ENCODE results near the gene AKT1. TPM values are rescaled to one million over a fixed set of nuclear protein-coding genes. Genes with fewer than 3 reads are reported as not detected.

AKT1 gene
- total and polyA plus RNA-seq, 2 of the 13 experiments (the other 11 are each of a cell fraction or from before 2014, with no cell fraction given), result 96.2 to 116 TPM

DNA sequence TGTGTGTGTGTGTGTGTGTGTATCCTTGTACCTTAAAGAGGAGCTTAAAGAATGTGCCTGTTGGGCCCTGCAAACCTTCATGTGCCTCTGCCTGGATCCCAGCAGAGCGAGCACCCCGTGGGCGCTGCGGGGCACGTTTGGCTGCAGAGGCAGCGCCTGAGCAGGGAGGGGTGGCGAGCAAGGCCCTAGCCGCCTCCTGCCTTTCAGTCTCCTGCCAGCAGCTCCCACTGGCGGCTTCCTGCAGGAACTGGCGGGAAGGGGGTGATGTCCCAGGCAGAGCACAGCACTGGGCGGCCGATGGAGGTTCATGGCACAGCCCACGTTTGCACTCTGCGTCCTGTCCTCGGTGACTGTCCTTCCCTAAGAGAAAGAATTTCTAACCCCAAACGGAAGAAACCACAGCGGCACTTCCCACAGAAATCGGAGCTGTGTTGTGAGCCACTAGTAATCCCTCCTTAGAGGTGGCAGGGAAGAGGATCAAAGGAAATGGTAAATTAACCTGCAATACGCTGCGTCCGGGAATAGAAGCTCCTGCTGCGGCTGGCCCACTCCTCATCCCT, 25.2 kb upstream of the AKT1 start (continued):
- TF ChIP-seq ZNF383 (CRISPR knock-in tag; IDR thresholded peaks at IDR 0.05; ENCODE audit: borderline replicate concordance) (no peak), SMAD1 (CRISPR knock-in tag; IDR thresholded peaks at IDR 0.05; ENCODE audit: borderline replicate concordance, low read depth) (peak; percentile 82; the same call in 1 of the 2 replicates), XRCC5 (optimal IDR thresholded peaks at IDR 0.05; ENCODE audit: low read length) (peak; percentile 94), MYC (CRISPR knock-in tag; IDR thresholded peaks at IDR 0.05; ENCODE audit: borderline replicate concordance) (peak; percentile 75), ZNF724P (CRISPR knock-in tag; IDR thresholded peaks at IDR 0.05; ENCODE audit: borderline replicate concordance) (no peak), CHCHD3 (CRISPR knock-in tag; IDR thresholded peaks at IDR 0.05) (no peak), RNF2 (conservative IDR thresholded peaks at IDR 0.05; ENCODE audit: low read depth) (no peak), ATRX (CRISPR knock-in tag; IDR thresholded peaks at IDR 0.05; ENCODE audit: borderline replicate concordance) (no peak), ZNF138 (CRISPR knock-in tag; IDR thresholded peaks at IDR 0.05; ENCODE audit: low read depth) (peak; percentile 47; the same call in 1 of the 2 replicates), HNRNPL (IDR thresholded peaks at IDR 0.05; ENCODE audit: low read depth, low read length) (0 out of 2 replicates have a peak, but pooled peaks have one; percentile 66), NFE2 (CRISPR knock-in tag; IDR thresholded peaks at IDR 0.05) (no peak), ZNF12 (CRISPR knock-in tag; IDR thresholded peaks at IDR 0.05) (0 out of 2 replicates have a peak, but pooled peaks have one; percentile 14), LCORL (IDR thresholded peaks at IDR 0.05) (no peak), LCORL (CRISPR knock-in tag; IDR thresholded peaks at IDR 0.05) (peak; percentile 52; the same call in 1 of the 2 replicates), ZNF564 (CRISPR knock-in tag; IDR thresholded peaks at IDR 0.05) (no peak; the same call in 1 of the 2 replicates), BCL6 (CRISPR knock-in tag; IDR thresholded peaks at IDR 0.05) (no peak), NCOR1 (IDR thresholded peaks at IDR 0.05; ENCODE audit: borderline replicate concordance, low read length) (no peak), ZNF570 (CRISPR knock-in tag; IDR thresholded peaks at IDR 0.05; ENCODE audit: borderline replicate concordance) (no peak), RBAK (CRISPR knock-in tag; IDR thresholded peaks at IDR 0.05) (no peak), MBD4 (IDR thresholded peaks at IDR 0.05; ENCODE audit: borderline replicate concordance, low read length) (no peak)
- TF ChIP-seq, protein P1, sequence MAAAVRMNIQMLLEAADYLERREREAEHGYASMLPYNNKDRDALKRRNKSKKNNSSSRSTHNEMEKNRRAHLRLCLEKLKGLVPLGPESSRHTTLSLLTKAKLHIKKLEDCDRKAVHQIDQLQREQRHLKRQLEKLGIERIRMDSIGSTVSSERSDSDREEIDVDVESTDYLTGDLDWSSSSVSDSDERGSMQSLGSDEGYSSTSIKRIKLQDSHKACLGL (CRISPR knock-in tag; IDR thresholded peaks at IDR 0.05), result peak; percentile 64; the same call in 1 of the 2 replicates
- TF ChIP-seq, protein P2, sequence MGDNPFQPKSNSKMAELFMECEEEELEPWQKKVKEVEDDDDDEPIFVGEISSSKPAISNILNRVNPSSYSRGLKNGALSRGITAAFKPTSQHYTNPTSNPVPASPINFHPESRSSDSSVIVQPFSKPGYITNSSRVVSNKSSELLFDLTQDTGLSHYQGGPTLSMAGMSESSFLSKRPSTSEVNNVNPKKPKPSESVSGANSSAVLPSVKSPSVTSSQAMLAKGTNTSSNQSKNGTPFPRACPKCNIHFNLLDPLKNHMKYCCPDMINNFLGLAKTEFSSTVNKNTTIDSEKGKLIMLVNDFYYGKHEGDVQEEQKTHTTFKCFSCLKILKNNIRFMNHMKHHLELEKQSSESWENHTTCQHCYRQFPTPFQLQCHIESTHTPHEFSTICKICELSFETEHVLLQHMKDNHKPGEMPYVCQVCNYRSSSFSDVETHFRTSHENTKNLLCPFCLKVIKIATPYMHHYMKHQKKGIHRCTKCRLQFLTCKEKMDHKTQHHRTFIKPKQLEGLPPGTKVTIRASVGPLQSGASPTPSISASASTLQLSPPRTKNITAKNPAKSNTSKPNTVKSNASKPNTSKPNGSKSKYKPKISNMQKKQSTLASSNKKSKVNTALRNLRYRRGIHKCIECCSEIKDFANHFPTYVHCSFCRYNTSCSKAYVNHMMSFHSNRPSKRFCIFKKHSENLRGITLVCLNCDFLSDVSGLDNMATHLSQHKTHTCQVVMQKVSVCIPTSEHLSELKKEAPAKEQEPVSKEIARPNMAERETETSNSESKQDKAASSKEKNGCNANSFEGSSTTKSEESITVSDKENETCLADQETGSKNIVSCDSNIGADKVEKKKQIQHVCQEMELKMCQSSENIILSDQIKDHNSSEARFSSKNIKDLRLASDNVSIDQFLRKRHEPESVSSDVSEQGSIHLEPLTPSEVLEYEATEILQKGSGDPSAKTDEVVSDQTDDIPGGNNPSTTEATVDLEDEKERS (CRISPR knock-in tag; IDR thresholded peaks at IDR 0.05), result no peak
- TF ChIP-seq, protein P3, sequence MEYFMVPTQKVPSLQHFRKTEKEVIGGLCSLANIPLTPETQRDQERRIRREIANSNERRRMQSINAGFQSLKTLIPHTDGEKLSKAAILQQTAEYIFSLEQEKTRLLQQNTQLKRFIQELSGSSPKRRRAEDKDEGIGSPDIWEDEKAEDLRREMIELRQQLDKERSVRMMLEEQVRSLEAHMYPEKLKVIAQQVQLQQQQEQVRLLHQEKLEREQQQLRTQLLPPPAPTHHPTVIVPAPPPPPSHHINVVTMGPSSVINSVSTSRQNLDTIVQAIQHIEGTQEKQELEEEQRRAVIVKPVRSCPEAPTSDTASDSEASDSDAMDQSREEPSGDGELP (IDR thresholded peaks at IDR 0.05; ENCODE audit: borderline replicate concordance, low read depth), result no peak
- TF ChIP-seq, protein P4, sequence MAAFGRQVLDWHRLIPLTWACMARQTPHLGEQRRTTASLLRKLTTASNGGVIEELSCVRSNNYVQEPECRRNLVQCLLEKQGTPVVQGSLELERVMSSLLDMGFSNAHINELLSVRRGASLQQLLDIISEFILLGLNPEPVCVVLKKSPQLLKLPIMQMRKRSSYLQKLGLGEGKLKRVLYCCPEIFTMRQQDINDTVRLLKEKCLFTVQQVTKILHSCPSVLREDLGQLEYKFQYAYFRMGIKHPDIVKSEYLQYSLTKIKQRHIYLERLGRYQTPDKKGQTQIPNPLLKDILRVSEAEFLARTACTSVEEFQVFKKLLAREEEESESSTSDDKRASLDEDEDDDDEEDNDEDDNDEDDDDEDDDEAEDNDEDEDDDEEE (CRISPR knock-in tag; IDR thresholded peaks at IDR 0.05), result no peak
